HFF-Myc (cell line): Measurements from ENCODE around the gene MARS1.

Experiments
- DNase-seq: peaks from one replicate; pipeline ENCODE4 v3.0.0-alpha.2; 2011; ENCODE audit warnings: low read depth; ENCODE audit errors: extremely low read depth
- H3K4me3 ChIP-seq: replicated peaks from 2 replicates; pipeline ENCODE4 v1.5.1; 2011; ENCODE audit warnings: low read depth, mild to moderate bottlenecking, control low read depth, low read length
- TF ChIP-seq, protein P1 (sequence below): IDR thresholded peaks from 2 replicates; pipeline ENCODE4 v1.5.1; 2012; ENCODE audit warnings: mild to moderate bottlenecking, low read depth, low read length, control low read depth; ENCODE audit errors: missing control alignments

The MARS1 gene

DNA sequence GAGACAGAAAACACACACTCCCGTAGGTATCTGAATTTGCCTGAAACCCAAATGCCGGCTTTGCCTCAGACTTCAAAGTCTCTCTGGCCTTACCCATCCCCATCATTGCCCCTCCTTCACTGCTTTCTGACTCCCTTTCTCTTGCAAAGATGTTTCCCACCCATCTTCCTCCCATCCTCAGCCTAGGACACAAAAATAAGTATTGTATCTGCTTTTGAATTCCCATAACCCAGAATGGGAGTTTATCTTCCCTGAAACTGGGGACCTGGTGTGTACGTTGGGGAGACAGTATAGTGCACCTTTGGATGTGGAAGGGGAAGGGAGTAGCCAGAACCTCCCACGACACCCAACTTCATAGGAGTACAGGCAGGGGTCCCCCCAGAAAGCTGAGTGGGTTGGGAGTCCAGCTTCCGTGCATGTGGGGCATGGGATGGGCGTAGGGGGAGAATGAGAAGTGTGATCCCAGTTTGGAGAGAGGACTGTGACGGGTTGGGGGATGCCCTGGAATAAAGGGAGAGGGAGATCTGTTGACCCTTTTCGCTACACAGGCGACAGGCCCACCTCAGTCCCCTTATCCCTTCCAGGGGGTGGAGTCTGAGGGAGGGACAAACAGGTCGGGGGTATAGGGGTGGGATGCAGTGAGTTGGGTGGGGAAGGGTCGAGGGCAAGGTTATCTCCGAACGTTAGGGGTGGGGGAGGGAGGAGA lies 61.5 kb downstream of the MARS1 start:
- no peak for DNase-seq
- TF ChIP-seq, protein P1, sequence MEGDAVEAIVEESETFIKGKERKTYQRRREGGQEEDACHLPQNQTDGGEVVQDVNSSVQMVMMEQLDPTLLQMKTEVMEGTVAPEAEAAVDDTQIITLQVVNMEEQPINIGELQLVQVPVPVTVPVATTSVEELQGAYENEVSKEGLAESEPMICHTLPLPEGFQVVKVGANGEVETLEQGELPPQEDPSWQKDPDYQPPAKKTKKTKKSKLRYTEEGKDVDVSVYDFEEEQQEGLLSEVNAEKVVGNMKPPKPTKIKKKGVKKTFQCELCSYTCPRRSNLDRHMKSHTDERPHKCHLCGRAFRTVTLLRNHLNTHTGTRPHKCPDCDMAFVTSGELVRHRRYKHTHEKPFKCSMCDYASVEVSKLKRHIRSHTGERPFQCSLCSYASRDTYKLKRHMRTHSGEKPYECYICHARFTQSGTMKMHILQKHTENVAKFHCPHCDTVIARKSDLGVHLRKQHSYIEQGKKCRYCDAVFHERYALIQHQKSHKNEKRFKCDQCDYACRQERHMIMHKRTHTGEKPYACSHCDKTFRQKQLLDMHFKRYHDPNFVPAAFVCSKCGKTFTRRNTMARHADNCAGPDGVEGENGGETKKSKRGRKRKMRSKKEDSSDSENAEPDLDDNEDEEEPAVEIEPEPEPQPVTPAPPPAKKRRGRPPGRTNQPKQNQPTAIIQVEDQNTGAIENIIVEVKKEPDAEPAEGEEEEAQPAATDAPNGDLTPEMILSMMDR, result no peak
- H3K4me3 ChIP-seq, result peak overlapping the region; percentile 52

- TF ChIP-seq, protein P1, result no peak
- peak within 1 kb of the TSS; percentile 52 for H3K4me3 ChIP-seq
- no peak for DNase-seq
Observed at GRCh38 chr12:57549909-57550640, 62.2 kb downstream of the MARS1 start, which contains the start of gene KIF5A. KIF5A (plus strand) TSS chr12:57550044; CDS start chr12:57550272, 228 bp downstream.

- peak overlapping the region; percentile 52 for H3K4me3 ChIP-seq
- no peak for DNase-seq
- TF ChIP-seq, protein P1, result no peak
Observed at GRCh38 chr12:57550641-57551549, 63.0 kb downstream of the MARS1 start.

DNA sequence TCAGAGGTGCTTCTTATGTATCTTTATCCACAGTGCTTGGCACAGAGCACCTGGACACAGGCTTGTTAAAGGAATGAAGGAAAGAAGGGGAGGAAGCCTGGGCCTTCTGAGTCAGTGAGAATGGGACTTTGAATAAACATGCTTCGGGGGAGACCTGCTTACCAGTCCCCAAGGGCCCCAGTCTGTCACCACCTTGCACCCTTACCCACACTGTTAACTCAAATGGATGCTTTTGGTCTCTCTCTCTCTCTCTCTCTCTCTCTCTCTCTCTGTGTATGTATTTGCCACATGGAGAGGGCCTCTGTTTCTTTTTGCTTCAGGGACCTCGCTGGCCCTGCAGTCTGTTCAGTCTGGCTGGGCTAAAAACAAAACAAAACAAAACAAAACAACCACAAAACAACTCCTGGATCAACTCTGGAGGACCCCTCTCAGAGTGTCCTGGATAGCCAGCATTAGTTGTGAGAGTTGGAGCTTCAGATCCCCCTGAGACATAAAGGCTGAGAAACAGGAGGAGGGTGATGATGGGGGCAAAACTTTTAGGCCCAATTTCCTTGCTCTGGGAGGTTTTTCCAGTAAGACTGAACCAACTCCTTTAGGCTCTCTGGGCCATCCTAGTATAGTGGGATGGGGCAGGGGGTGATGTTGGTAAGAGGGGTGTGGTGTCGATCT lies 63.9 kb downstream of the MARS1 start:
- no peak for DNase-seq
- H3K4me3 ChIP-seq, result no peak overlapping the region
- TF ChIP-seq, protein P1, result no peak

- TF ChIP-seq, protein P1, result no peak
- DNase-seq, result no peak
- no peak overlapping the region for H3K4me3 ChIP-seq
Observed at GRCh38 chr12:57552306-57552651, 64.4 kb downstream of the MARS1 start.

- peak; percentile 17 for DNase-seq
- TF ChIP-seq, protein P1, result no peak
- no peak overlapping the region for H3K4me3 ChIP-seq
Observed at GRCh38 chr12:57552835-57553313, 65.0 kb downstream of the MARS1 start.
